IPS-18a (cell line): Measurements from ENCODE around the gene DACT1.
A peak's percentile ranks its signal among the peaks of the same experiment; 100 is the strongest.
"Not testable (repeated sequence)": the region's sequence is repeated elsewhere in the genome, so short reads cannot be mapped to it uniquely, and the experiment has no call there.

Experiments used
- H3K27ac ChIP-seq: one replicate; pipeline ENCODE4 v1.5.1; 2013; ENCODE audit warnings: low read length
- H3K27me3 ChIP-seq: one replicate; pipeline ENCODE4 v1.6.1; 2013; ENCODE audit warnings: mild to moderate bottlenecking, low read length; ENCODE audit not compliant: control insufficient read depth, insufficient read depth
- H3K36me3 ChIP-seq: one replicate; pipeline ENCODE4 v1.6.1; 2013; ENCODE audit warnings: low read depth, low read length; ENCODE audit not compliant: control insufficient read depth
- H3K4me1 ChIP-seq: one replicate; pipeline ENCODE4 v1.6.1; 2013; ENCODE audit warnings: low read depth, low read length; ENCODE audit not compliant: control insufficient read depth
- H3K4me3 ChIP-seq: one replicate; pipeline ENCODE4 v1.5.1; 2013; ENCODE audit warnings: low read length
- H3K9ac ChIP-seq: one replicate; pipeline ENCODE4 v1.6.1; 2013; ENCODE audit warnings: mild to moderate bottlenecking, low read length, moderate library complexity
- H3K9me3 ChIP-seq: one replicate; pipeline ENCODE4 v1.6.1; 2013; ENCODE audit warnings: low read depth, low read length; ENCODE audit not compliant: control insufficient read depth

Gene DACT1

DNA sequence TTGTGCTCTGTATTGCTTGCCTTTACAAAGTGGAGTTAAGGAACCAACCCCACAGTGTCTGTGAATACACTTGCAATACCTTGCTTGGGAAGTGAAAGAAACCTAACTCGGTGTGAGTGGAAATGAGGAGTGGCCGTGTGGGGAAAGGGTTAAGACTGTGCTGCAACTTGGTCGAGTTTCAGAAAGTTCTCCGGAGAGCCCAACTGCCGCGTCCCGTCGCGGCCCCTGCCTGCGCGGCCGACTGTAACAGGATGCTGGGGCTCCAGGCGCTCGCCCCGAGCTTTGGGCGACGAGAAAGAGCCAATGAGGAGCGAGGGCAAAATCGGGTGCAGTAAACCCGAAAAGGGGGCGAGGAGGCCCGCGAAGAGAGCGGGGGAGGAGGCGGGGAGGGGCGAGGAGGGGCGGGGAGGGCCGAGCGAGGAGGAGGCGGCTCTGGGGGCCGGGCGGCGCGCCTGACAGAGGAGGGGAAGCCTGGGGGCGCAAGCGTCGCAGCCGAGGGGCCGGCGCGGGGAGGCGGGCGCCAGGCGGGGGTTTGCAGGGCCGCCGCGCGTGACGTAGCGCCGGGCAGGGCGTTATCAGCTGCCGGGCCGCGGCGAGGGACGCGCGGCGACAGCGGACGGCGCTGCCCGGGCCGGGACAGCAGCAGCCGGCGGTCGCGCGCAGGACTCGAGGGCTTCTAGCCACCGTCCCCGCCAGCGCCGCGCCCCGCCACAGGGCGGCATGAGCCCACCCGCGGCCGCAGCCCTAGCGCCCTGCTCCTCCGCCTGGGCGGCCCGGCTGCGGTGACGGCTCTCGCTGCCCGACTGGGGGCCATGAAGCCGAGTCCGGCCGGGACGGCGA lies at the start of gene DACT1:
TSS of gene DACT1 (plus strand) at position 572 of the 840 bp plus-strand sequence. CDS start at position 813, 241 bp downstream.
- Histone ChIP-seq H3K9me3 (no peaks in the 10 kb centered on the region), H3K36me3 (peaks cover 4% of the 10 kb centered on the region), H3K27ac (no peak within 1 kb of the TSS), H3K9ac (peak within 1 kb of the TSS; percentile 36), H3K27me3 (peaks cover 51% of the 10 kb centered on the region), H3K4me3 (peak within 1 kb of the TSS; percentile 64), H3K4me1 (peaks cover 49% of the 10 kb centered on the region)

GRCh38 chr14:58588321-58588720 lies 49.4 kb upstream of the DACT1 start:
- not testable (repeated sequence) for H3K9ac ChIP-seq, H3K27ac ChIP-seq, H3K9me3 ChIP-seq, H3K4me3 ChIP-seq, H3K36me3 ChIP-seq, H3K27me3 ChIP-seq, H3K4me1 ChIP-seq

GRCh38 chr14:58593977-58594376 lies 43.8 kb upstream of the DACT1 start:
- Histone ChIP-seq H3K27ac (no peak overlapping the region), H3K4me3 (no peak overlapping the region), H3K4me1 (peaks cover 1% of the 10 kb centered on the region), H3K36me3 (no peaks in the 10 kb centered on the region), H3K9ac (no peak overlapping the region), H3K9me3 (no peaks in the 10 kb centered on the region), H3K27me3 (no peaks in the 10 kb centered on the region)

DNA sequence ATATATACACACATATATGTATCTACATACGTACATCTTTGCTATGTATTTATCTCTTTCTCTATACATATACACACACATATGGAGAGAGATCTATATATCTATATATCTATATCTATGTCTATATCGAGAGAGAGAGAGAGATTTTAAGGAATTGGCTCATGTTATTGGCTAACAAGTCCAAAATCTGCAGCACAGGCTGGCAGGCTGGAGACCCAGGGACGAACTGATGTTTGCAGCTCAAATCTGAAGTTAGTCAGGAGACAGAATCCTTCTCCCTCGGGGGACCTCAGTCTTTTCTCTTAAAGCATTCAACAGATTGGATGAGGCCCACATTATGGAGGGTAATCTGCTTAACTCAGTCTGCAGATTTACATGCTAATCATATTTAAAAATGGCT lies 40.7 kb upstream of the DACT1 start:
- no peak overlapping the region for H3K4me3 ChIP-seq
- H3K9me3 ChIP-seq, result no peaks in the 10 kb centered on the region
- H3K36me3 ChIP-seq, result no peaks in the 10 kb centered on the region
- H3K9ac ChIP-seq, result no peak overlapping the region
- peaks cover 3% of the 10 kb centered on the region for H3K4me1 ChIP-seq
- no peaks in the 10 kb centered on the region for H3K27me3 ChIP-seq
- no peak overlapping the region for H3K27ac ChIP-seq

- no peak overlapping the region for H3K4me3 ChIP-seq
- H3K9me3 ChIP-seq, result no peaks in the 10 kb centered on the region
- peaks cover 3% of the 10 kb centered on the region for H3K4me1 ChIP-seq
- H3K27me3 ChIP-seq, result no peaks in the 10 kb centered on the region
- no peak overlapping the region for H3K27ac ChIP-seq
- H3K9ac ChIP-seq, result no peak overlapping the region
- no peaks in the 10 kb centered on the region for H3K36me3 ChIP-seq
These were observed 39.5 kb upstream of the DACT1 start for GRCh38 chr14:58598028-58598803.

DNA sequence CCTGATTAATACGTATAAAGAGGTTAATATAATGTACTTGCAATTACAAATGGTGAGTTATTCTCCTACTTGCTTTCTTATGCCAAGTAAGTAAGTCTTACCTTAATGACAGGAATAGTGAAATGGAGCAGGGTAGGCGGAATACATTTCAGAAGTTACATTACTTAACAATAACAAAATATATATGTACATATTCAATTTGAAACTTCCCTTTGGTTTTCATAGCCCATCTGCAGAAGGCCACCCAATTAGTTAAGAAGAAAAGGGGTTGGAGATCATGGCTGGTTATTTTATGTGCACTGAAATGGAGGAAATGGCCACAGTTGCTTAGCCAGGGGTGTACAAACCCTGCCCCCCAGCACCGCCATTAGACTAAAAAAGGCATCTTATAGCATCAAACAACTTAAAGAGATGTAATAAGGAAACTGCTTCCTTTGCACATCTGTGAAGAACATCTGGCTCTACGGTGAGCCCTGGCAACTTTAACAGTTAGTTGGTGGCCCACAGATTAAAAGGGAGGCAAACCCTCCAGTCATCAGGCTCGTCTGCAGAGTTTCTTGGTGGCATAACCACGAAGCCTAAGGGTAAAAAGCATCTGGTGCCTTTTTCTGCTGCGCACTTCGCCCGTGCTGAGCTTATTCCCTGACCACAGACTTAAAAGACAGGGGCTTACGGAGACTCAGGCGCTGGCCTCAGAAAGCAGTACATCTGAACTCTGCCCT lies 38.8 kb upstream of the DACT1 start:
- no peak overlapping the region for H3K27ac ChIP-seq

GRCh38 chr14:58599707-58600106 lies 38.1 kb upstream of the DACT1 start:
- no peaks in the 10 kb centered on the region for H3K9me3 ChIP-seq
- H3K4me3 ChIP-seq, result no peak overlapping the region
- H3K4me1 ChIP-seq, result peaks cover 3% of the 10 kb centered on the region
- no peaks in the 10 kb centered on the region for H3K36me3 ChIP-seq
- H3K9ac ChIP-seq, result no peak overlapping the region
- H3K27me3 ChIP-seq, result no peaks in the 10 kb centered on the region
- H3K27ac ChIP-seq, result no peak overlapping the region

More for the DNA sequence above, 38.8 kb upstream of the DACT1 start:
- H3K36me3 ChIP-seq, result no peaks in the 10 kb centered on the region
- H3K9me3 ChIP-seq, result no peaks in the 10 kb centered on the region
- H3K27me3 ChIP-seq, result no peaks in the 10 kb centered on the region
- H3K9ac ChIP-seq, result no peak overlapping the region
- H3K4me3 ChIP-seq, result no peak overlapping the region
- H3K4me1 ChIP-seq, result peaks cover 3% of the 10 kb centered on the region

GRCh38 chr14:58605465-58605864 lies 32.3 kb upstream of the DACT1 start:
- Histone ChIP-seq H3K9me3 (no peaks in the 10 kb centered on the region), H3K36me3 (no peaks in the 10 kb centered on the region), H3K9ac (no peak overlapping the region), H3K4me1 (peaks cover 11% of the 10 kb centered on the region), H3K4me3 (no peak overlapping the region), H3K27ac (no peak overlapping the region), H3K27me3 (no peaks in the 10 kb centered on the region)

DNA sequence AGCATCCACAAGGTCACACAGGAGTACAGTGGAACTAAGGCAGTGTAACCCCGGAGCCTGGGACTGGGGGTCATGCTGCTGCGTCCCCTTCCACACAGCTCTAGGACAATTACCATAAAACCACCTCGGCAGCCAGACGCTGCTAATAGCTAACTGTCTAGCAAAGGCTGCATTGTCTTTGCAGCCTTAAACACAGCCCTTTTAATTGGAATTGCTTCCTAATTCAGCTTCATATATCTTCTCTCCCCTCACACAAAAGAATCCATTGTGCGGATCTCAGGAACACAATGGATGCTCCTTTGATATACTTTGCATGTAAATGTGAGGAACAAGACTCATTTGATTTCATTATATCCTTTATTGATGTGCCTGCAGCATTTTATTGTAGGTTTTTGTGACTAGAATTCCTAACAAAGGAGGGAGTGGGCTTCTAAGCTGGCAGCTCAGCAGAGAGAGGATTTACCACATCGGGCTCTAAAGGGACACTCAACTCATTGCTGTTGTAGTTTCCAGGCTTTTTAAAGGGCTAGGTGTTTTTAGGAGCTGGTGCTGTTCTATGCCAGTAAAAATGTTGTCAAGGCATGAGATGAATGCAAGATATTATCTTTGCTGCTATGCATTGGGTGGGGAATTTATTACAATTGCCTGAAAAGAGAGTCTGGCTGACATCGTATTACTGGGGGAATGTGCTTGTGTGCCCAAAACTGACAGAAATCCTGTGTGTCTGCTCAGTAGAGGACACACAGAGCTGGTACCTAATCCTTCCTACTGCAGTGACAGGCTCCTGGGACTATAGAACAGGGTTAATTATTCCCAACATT lies 30.4 kb upstream of the DACT1 start:
- Histone ChIP-seq H3K9ac (no peak overlapping the region), H3K4me3 (no peak overlapping the region), H3K27me3 (no peaks in the 10 kb centered on the region), H3K4me1 (peaks cover 11% of the 10 kb centered on the region), H3K27ac (no peak overlapping the region), H3K9me3 (no peaks in the 10 kb centered on the region), H3K36me3 (no peaks in the 10 kb centered on the region)

DNA sequence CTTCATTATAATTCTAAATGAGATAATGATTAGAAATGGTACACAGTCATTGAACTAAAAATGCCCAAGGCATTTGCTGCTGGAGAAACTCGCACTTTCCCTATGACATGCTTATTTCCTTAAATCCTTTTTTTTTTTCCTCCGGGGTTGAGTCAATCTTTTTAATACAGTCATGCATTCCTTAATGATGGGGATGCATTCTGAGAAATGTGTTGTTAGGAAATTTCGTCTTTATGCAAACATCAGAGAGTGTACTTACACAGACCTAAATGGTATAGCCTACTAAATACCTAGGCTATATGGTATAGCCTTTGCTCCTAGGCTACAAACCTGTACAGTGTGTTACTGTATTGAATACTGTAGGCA lies 29.8 kb upstream of the DACT1 start:
- Histone ChIP-seq H3K27ac (no peak overlapping the region), H3K36me3 (no peaks in the 10 kb centered on the region), H3K9me3 (no peaks in the 10 kb centered on the region), H3K4me3 (no peak overlapping the region), H3K9ac (no peak overlapping the region), H3K4me1 (peaks cover 11% of the 10 kb centered on the region), H3K27me3 (no peaks in the 10 kb centered on the region)

DNA sequence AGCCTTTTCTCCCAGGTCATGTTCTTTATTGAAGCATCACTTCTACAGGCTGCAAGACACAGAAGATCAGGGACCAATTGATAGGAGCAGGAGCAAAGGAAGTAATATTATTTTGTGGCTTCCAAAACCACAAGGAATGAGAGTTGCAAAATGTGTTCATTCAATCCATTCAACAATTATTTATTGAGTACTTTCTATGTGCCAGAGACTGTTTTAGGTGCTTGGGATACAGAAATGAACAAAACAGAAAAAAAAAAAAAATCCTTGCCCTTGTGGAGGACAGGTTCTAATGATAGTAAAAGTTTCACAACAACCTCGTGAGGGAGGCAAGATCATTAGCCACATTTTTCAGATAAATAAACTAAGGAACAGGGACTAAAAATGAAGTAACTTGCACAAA lies 20.1 kb upstream of the DACT1 start:
- no peak overlapping the region for H3K4me3 ChIP-seq
- H3K27me3 ChIP-seq, result no peaks in the 10 kb centered on the region
- H3K9me3 ChIP-seq, result no peaks in the 10 kb centered on the region
- no peaks in the 10 kb centered on the region for H3K36me3 ChIP-seq
- no peak overlapping the region for H3K27ac ChIP-seq
- H3K9ac ChIP-seq, result no peak overlapping the region
- peaks cover 26% of the 10 kb centered on the region for H3K4me1 ChIP-seq
